IMR-90 (cell line): Measurements from ENCODE around the gene UBE3A. TPM values are rescaled to one million over a fixed set of nuclear protein-coding genes. Genes with fewer than 3 reads are reported as not detected.
A peak's percentile ranks its signal among the peaks of the same experiment; 100 is the strongest.

Experiments
- ATAC-seq: fragments of 200-7000 bp; cut with Tn5 transposase; 2 replicates; pipeline ENCODE4 v1.9.1; 2020; ENCODE audit warnings: low read depth, mild to moderate bottlenecking, moderate library complexity
- BruUV-seq: library from RNA; stranded (reverse); fragments of 400-500 nt; replicated peaks from 2 replicates; lab custom pipeline; 2021; lab: Mats Ljungman, UMichigan
- CTCF ChIA-PET: fragments of 300-600 bp; formaldehyde crosslinking; extraction: SDS; loops from one replicate; lab custom pipeline; 2021; ENCODE audit warnings: antibody characterized with exemption; lab: Yijun Ruan, JAX
- POLR2A ChIA-PET: fragments of 300-600 bp; sonication (Branson Sonifier 250); formaldehyde crosslinking; loops from one replicate; lab custom pipeline; 2022; ENCODE audit warnings: antibody characterized with exemption; ENCODE audit not compliant: unreplicated experiment; lab: Charles Lee
- DNase-seq: peaks from one replicate; pipeline ENCODE4 v3.0.0; 2013
- H2AFZ ChIP-seq: replicated peaks from 2 replicates; pipeline ENCODE3; 2013; ENCODE audit warnings: low read length, mild to moderate bottlenecking; ENCODE audit not compliant: poor library complexity
- H2AK5ac ChIP-seq: 2 replicates; pipeline ENCODE4 v1.6.1; 2013; ENCODE audit warnings: low read depth, low read length, inconsistent platforms
- H2AK9ac ChIP-seq: replicated peaks from 2 replicates; pipeline ENCODE3; 2013; ENCODE audit warnings: mild to moderate bottlenecking, low read depth, low read length, moderate library complexity; ENCODE audit not compliant: poor library complexity
- H2BK120ac ChIP-seq: 2 replicates; pipeline ENCODE4 v1.6.1; 2013; ENCODE audit warnings: low read depth, low read length, inconsistent platforms
- H2BK15ac ChIP-seq: 3 replicates; pipeline ENCODE4 v1.6.1; 2013; ENCODE audit warnings: low read depth, low read length, inconsistent platforms
- H2BK20ac ChIP-seq: 2 replicates; pipeline ENCODE4 v1.6.1; 2013; ENCODE audit warnings: low read depth, mild to moderate bottlenecking, inconsistent platforms, low read length, moderate library complexity
- H2BK5ac ChIP-seq: 2 replicates; pipeline ENCODE4 v1.6.1; 2013; ENCODE audit warnings: mild to moderate bottlenecking, low read depth, low read length, inconsistent platforms; ENCODE audit not compliant: poor library complexity, severe bottlenecking
- H3K14ac ChIP-seq: replicated peaks from 2 replicates; pipeline ENCODE4 v1.6.1; 2013; ENCODE audit warnings: low read depth, low read length, inconsistent platforms
- H3K18ac ChIP-seq: 2 replicates; pipeline ENCODE4 v1.6.1; 2013; ENCODE audit warnings: low read depth, low read length, control low read depth
- H3K23ac ChIP-seq: 2 replicates; pipeline ENCODE4 v1.6.1; 2013; ENCODE audit warnings: low read depth, low read length, inconsistent platforms
- H3K27ac ChIP-seq: 2 replicates; pipeline ENCODE4 v1.5.1; 2013; ENCODE audit warnings: mild to moderate bottlenecking, control low read depth, low read length; ENCODE audit not compliant: insufficient read depth
- H3K27me3 ChIP-seq: 2 replicates; pipeline ENCODE4 v1.6.1; 2013; ENCODE audit warnings: low read length; ENCODE audit not compliant: control insufficient read depth, insufficient read depth
- H3K36me3 ChIP-seq: 2 replicates; pipeline ENCODE4 v1.6.1; 2013; ENCODE audit warnings: low read length, mixed read lengths; ENCODE audit not compliant: control insufficient read depth, insufficient read depth
- H3K4ac ChIP-seq: 2 replicates; pipeline ENCODE4 v1.6.1; 2013; ENCODE audit warnings: low read depth, low read length, inconsistent platforms
- H3K4me1 ChIP-seq: 2 replicates; pipeline ENCODE4 v1.6.1; 2013; ENCODE audit warnings: low read length, mixed read lengths; ENCODE audit not compliant: control insufficient read depth, insufficient read depth
- H3K4me2 ChIP-seq: 2 replicates; pipeline ENCODE4 v1.6.1; 2013; ENCODE audit warnings: low read depth, mild to moderate bottlenecking, control low read depth, low read length, moderate library complexity
- H3K4me3 ChIP-seq: 2 replicates; pipeline ENCODE4 v1.5.1; 2013; ENCODE audit warnings: low read depth, mild to moderate bottlenecking, control low read depth, low read length, moderate library complexity; ENCODE audit not compliant: insufficient read depth
- H3K56ac ChIP-seq: 2 replicates; pipeline ENCODE4 v1.6.1; 2013; ENCODE audit warnings: low read length, inconsistent platforms; ENCODE audit not compliant: insufficient read depth; ENCODE audit errors: extremely low read depth
- H3K79me1 ChIP-seq, 2 experiments: 2 replicates each; pipeline ENCODE4 v1.6.1; 2013; ENCODE audit warnings: low read length in 2 of 2, inconsistent platforms in 1 of 2, low read depth in 1 of 2
- H3K9ac ChIP-seq: 2 replicates; pipeline ENCODE4 v1.6.1; 2013; ENCODE audit warnings: low read depth, low read length, control low read depth
- H3K9me1 ChIP-seq: 2 replicates; pipeline ENCODE4 v1.6.1; 2013; ENCODE audit warnings: low read length, inconsistent platforms; ENCODE audit not compliant: insufficient read depth
- H3K9me3 ChIP-seq: 2 replicates; pipeline ENCODE4 v1.6.1; 2013; ENCODE audit warnings: low read length; ENCODE audit not compliant: control insufficient read depth, insufficient read depth
- H4K20me1 ChIP-seq: 2 replicates; pipeline ENCODE4 v1.6.1; 2013; ENCODE audit warnings: low read length, inconsistent platforms; ENCODE audit not compliant: insufficient read depth
- H4K5ac ChIP-seq: 2 replicates; pipeline ENCODE4 v1.6.1; 2013; ENCODE audit warnings: mild to moderate bottlenecking, low read depth, low read length, control low read depth
- H4K8ac ChIP-seq, 2 experiments: 2 replicates each; pipeline ENCODE4 v1.6.1; 2013; ENCODE audit warnings: low read depth in 2 of 2, low read length in 2 of 2, control low read depth in 1 of 2, inconsistent platforms in 1 of 2
- H4K91ac ChIP-seq: 2 replicates; pipeline ENCODE4 v1.6.1; 2013; ENCODE audit warnings: low read depth, low read length, inconsistent platforms; ENCODE audit not compliant: insufficient read depth
- BHLHE40 ChIP-seq: fragments of 150-350 bp; IDR thresholded peaks from 2 replicates; pipeline ENCODE4 v1.6.1; 2016; ENCODE audit warnings: mild to moderate bottlenecking, low read depth, low read length
- CEBPB ChIP-seq: IDR thresholded peaks from 2 replicates; pipeline ENCODE4 v1.6.1; 2012; ENCODE audit warnings: low read depth, low read length, improper control_type of control experiment
- CHD1 ChIP-seq: IDR thresholded peaks from 2 replicates; pipeline ENCODE4 v1.6.1; 2012; ENCODE audit warnings: low read depth, low read length, improper control_type of control experiment
- FOS ChIP-seq: fragments of 150-350 bp; IDR thresholded peaks from 2 replicates; pipeline ENCODE4 v1.6.1; 2016; ENCODE audit warnings: low read depth, low read length
- MAFK ChIP-seq: IDR thresholded peaks from 2 replicates; pipeline ENCODE4 v1.6.1; 2012; ENCODE audit warnings: low read depth, low read length, improper control_type of control experiment
- MAZ ChIP-seq: IDR thresholded peaks from 2 replicates; pipeline ENCODE4 v1.6.1; 2012; ENCODE audit warnings: low read depth, mild to moderate bottlenecking, low read length, improper control_type of control experiment, moderate library complexity, borderline replicate concordance
- MXI1 ChIP-seq: IDR thresholded peaks from 2 replicates; pipeline ENCODE4 v1.6.1; 2012; ENCODE audit warnings: low read depth, mild to moderate bottlenecking, low read length, moderate library complexity, borderline replicate concordance
- NFE2L2 ChIP-seq: fragments of 150-350 bp; IDR thresholded peaks from 2 replicates; pipeline ENCODE4 v1.6.1; 2016; ENCODE audit warnings: low read depth, mild to moderate bottlenecking, low read length
- POLR2A ChIP-seq: IDR thresholded peaks from 2 replicates; pipeline ENCODE4 v1.6.1; 2012; ENCODE audit warnings: mild to moderate bottlenecking, low read depth, low read length
- RAD21 ChIP-seq: IDR thresholded peaks from 2 replicates; pipeline ENCODE4 v1.6.1; 2012; ENCODE audit warnings: low read length, improper control_type of control experiment
- RCOR1 ChIP-seq: IDR thresholded peaks from 2 replicates; pipeline ENCODE4 v1.6.1; 2012; ENCODE audit warnings: mild to moderate bottlenecking, low read length, improper control_type of control experiment; ENCODE audit not compliant: insufficient replicate concordance
- RFX5 ChIP-seq: IDR thresholded peaks from 2 replicates; pipeline ENCODE4 v1.8.0; 2012; ENCODE audit warnings: low read depth, mild to moderate bottlenecking, low read length, moderate library complexity
- SMC3 ChIP-seq: fragments of 150-350 bp; IDR thresholded peaks from 2 replicates; pipeline ENCODE4 v1.6.1; 2016; ENCODE audit warnings: low read depth, mild to moderate bottlenecking, antibody characterized with exemption, low read length, moderate library complexity
- WGBS, 2 experiments: methylation state at CpG; one replicate each; pipeline versions ENCODE4 v1.1.5 to v1.1.7; 2013; ENCODE audit warnings: missing lambda C conversion rate in 2 of 2; ENCODE audit not compliant: insufficient read length in 1 of 2; ENCODE audit errors: extremely low coverage in 2 of 2; 5-methylcytosine and 5-hydroxymethylcytosine counted together
- dilution Hi-C: fragments of 300-500 bp; cut with HindIII; formaldehyde crosslinking; loops from one replicate; pipeline ENCODE4 v1.14.3; 2018; ENCODE audit warnings: low sequenced_read_pairs; ENCODE audit not compliant: unreplicated experiment
- in situ Hi-C: fragments of 300-500 bp; cut with MboI; formaldehyde crosslinking; loops from 3 replicates; pipeline ENCODE4 v1.14.3; 2019; ENCODE audit warnings: low sequenced_read_pairs, inconsistent platforms, mixed read lengths
- intact Hi-C: fragments of 100-400 bp; cut with micrococcal nuclease; formaldehyde crosslinking; loops from 2 replicates; pipeline ENCODE4 v1.10.0; 2022
- polyA plus RNA-seq, 3 experiments: library from polyadenylated mRNA; depleted of rRNA; stranded (reverse); fragments of >200 nt; gene quantifications; 2 replicates each; pipeline ENCODE4 v1.2.3, GENCODE V29; 2012; ENCODE audit warnings: low replicate concordance in 1 of 3
- total RNA-seq: library from RNA; depleted of rRNA; stranded (reverse); fragments of >200 nt; gene quantifications from 2 replicates; pipeline ENCODE4 v1.2.3, GENCODE V29; 2012
- TF ChIP-seq, protein P1 (sequence below): conservative IDR thresholded peaks from 2 replicates; pipeline ENCODE4 v1.5.1; 2012; ENCODE audit warnings: mild to moderate bottlenecking, low read depth, low read length, improper control_type of control experiment
- TF ChIP-seq, protein P2 (sequence below): fragments of 150-350 bp; IDR thresholded peaks from 2 replicates; pipeline ENCODE4 v1.6.1; 2016; ENCODE audit warnings: low read depth, mild to moderate bottlenecking, low read length, moderate library complexity, borderline replicate concordance
- TF ChIP-seq, protein P3 (sequence below): fragments of 150-350 bp; IDR thresholded peaks from 2 replicates; pipeline ENCODE4 v1.6.1; 2017; ENCODE audit warnings: mild to moderate bottlenecking, antibody characterized with exemption, low read length, low read depth

The UBE3A gene
- total and polyA plus RNA-seq, 2 of the 4 experiments (the other 2 are of a cell fraction) = 19.3 to 53.2 TPM

DNA sequence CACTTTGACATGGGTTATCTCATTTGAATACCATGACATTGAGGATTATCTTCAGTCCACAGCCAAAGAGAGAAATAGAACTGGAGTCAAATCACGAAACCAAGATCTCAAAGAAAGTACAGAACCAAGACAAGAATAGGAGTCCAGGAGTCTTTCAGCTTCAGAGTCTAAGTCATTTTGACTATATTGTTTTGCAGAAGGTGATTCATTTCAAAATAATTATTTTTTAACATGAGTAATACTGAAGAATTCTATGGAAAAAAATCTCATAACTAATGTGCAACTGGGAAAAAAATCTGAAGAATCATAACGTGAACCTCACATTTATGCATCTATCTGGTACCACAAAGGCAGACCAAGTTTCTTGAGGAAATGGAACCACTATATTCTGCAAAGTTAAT lies 60.3 kb downstream of the UBE3A start:
- H3K4me3 ChIP-seq = no peak overlapping the region
- CTCF ChIA-PET = no interaction called here
- H4K91ac ChIP-seq = no peak overlapping the region
- TF ChIP-seq CEBPB = no peak
- no peak for TF ChIP-seq RCOR1
- no peak for TF ChIP-seq RFX5
- TF ChIP-seq RAD21 = no peak
- TF ChIP-seq, protein P1, sequence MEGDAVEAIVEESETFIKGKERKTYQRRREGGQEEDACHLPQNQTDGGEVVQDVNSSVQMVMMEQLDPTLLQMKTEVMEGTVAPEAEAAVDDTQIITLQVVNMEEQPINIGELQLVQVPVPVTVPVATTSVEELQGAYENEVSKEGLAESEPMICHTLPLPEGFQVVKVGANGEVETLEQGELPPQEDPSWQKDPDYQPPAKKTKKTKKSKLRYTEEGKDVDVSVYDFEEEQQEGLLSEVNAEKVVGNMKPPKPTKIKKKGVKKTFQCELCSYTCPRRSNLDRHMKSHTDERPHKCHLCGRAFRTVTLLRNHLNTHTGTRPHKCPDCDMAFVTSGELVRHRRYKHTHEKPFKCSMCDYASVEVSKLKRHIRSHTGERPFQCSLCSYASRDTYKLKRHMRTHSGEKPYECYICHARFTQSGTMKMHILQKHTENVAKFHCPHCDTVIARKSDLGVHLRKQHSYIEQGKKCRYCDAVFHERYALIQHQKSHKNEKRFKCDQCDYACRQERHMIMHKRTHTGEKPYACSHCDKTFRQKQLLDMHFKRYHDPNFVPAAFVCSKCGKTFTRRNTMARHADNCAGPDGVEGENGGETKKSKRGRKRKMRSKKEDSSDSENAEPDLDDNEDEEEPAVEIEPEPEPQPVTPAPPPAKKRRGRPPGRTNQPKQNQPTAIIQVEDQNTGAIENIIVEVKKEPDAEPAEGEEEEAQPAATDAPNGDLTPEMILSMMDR = no peak
- TF ChIP-seq MAFK = no peak
- no peak for TF ChIP-seq CHD1
- no peak for TF ChIP-seq POLR2A
- no peak for TF ChIP-seq SMC3
- no peak for TF ChIP-seq MXI1
- no peak for TF ChIP-seq BHLHE40
- TF ChIP-seq MAZ = no peak
- TF ChIP-seq, protein P2, sequence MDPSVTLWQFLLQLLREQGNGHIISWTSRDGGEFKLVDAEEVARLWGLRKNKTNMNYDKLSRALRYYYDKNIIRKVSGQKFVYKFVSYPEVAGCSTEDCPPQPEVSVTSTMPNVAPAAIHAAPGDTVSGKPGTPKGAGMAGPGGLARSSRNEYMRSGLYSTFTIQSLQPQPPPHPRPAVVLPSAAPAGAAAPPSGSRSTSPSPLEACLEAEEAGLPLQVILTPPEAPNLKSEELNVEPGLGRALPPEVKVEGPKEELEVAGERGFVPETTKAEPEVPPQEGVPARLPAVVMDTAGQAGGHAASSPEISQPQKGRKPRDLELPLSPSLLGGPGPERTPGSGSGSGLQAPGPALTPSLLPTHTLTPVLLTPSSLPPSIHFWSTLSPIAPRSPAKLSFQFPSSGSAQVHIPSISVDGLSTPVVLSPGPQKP = no peak
- TF ChIP-seq, protein P3, sequence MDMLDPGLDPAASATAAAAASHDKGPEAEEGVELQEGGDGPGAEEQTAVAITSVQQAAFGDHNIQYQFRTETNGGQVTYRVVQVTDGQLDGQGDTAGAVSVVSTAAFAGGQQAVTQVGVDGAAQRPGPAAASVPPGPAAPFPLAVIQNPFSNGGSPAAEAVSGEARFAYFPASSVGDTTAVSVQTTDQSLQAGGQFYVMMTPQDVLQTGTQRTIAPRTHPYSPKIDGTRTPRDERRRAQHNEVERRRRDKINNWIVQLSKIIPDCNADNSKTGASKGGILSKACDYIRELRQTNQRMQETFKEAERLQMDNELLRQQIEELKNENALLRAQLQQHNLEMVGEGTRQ = no peak
- no peak for TF ChIP-seq FOS
- no peak for TF ChIP-seq NFE2L2
- no peak overlapping the region for H2BK20ac ChIP-seq
- no peak overlapping the region for H3K4ac ChIP-seq
- dilution Hi-C loops = no loop called here
- H3K14ac ChIP-seq = no peak overlapping the region
- no peak overlapping the region for H2BK15ac ChIP-seq
- in situ Hi-C loops = no loop called here
- H2AFZ ChIP-seq = no peak overlapping the region
- no CpG with 5 or more reads among the region's 2 CpGs for WGBS, 2 experiments
- no peak overlapping the region for H3K56ac ChIP-seq
- peak overlapping the region; percentile 55; the same call in 1 of the 2 replicates for H3K4me2 ChIP-seq
- no peaks in the 10 kb centered on the region for H3K9me1 ChIP-seq
- H2BK120ac ChIP-seq = no peak overlapping the region
- no peak overlapping the region for H3K23ac ChIP-seq
- H4K8ac ChIP-seq = no peak overlapping the region
- peaks cover 12% of the 10 kb centered on the region for H3K36me3 ChIP-seq
- no peak overlapping the region for H2AK5ac ChIP-seq
- peak; percentile 37 for ATAC-seq
- DNase-seq = peak; percentile 31
- no TSS peak for BruUV-seq
- H4K5ac ChIP-seq = no peak overlapping the region
- H2AK9ac ChIP-seq = no peak overlapping the region
- no peak overlapping the region for H2BK5ac ChIP-seq
- intact Hi-C loops = no loop called here
- no peaks in the 10 kb centered on the region for H3K9me3 ChIP-seq
- POLR2A ChIA-PET = no interaction called here
- peaks cover 26 to 44% of the 10 kb centered on the region in 2 experiments for H3K79me1 ChIP-seq
- H3K18ac ChIP-seq = no peak overlapping the region; the same call in 1 of the 2 replicates
- no peak overlapping the region for H3K9ac ChIP-seq
- peaks cover 4% of the 10 kb centered on the region for H3K4me1 ChIP-seq
- no peak overlapping the region for H3K27ac ChIP-seq
- H4K20me1 ChIP-seq = peaks cover 3% of the 10 kb centered on the region; the same call in 1 of the 2 replicates
- no peaks in the 10 kb centered on the region for H3K27me3 ChIP-seq
